Retinal pigment epithelial cell (primary cell): ENCODE data around the gene IMPG1.
A peak's percentile ranks its signal among the peaks of the same experiment; 100 is the strongest.

Source experiments
- DNase-seq: peaks from one replicate; pipeline ENCODE4 v3.0.0-alpha.2; 2010; ENCODE audit warnings: low read depth
- H3K4me3 ChIP-seq: 2 replicates; pipeline ENCODE4 v1.5.1; 2011; ENCODE audit warnings: mild to moderate bottlenecking, low read length, control low read depth, moderate library complexity
- TF ChIP-seq, protein P1 (sequence below): conservative IDR thresholded peaks from 2 replicates; pipeline ENCODE4 v1.5.1; 2011; ENCODE audit warnings: low read depth, low read length, control low read depth, inconsistent platforms

IMPG1 gene

DNA sequence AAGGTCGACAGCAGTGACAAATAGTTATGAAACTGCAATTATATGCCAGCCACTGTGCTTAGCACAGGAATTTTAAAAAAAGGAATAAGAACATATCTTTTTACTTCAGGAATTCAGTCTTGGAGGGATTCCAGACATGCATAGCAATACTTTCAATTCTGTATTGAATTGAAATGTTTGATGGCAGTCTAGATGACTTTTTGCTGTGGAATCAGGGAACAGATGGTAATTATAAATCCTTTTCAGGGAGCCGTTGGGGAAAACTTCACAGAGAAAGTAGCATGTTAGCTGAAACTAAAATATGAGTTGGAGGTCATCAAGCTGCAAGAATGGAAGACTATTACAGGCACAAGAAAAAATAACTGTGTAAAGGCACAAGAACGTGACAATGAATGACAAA lies 74.8 kb downstream of the IMPG1 start:
- no peak overlapping the region for H3K4me3 ChIP-seq
- TF ChIP-seq, protein P1, sequence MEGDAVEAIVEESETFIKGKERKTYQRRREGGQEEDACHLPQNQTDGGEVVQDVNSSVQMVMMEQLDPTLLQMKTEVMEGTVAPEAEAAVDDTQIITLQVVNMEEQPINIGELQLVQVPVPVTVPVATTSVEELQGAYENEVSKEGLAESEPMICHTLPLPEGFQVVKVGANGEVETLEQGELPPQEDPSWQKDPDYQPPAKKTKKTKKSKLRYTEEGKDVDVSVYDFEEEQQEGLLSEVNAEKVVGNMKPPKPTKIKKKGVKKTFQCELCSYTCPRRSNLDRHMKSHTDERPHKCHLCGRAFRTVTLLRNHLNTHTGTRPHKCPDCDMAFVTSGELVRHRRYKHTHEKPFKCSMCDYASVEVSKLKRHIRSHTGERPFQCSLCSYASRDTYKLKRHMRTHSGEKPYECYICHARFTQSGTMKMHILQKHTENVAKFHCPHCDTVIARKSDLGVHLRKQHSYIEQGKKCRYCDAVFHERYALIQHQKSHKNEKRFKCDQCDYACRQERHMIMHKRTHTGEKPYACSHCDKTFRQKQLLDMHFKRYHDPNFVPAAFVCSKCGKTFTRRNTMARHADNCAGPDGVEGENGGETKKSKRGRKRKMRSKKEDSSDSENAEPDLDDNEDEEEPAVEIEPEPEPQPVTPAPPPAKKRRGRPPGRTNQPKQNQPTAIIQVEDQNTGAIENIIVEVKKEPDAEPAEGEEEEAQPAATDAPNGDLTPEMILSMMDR = no peak
- peak; percentile 20 for DNase-seq

DNA sequence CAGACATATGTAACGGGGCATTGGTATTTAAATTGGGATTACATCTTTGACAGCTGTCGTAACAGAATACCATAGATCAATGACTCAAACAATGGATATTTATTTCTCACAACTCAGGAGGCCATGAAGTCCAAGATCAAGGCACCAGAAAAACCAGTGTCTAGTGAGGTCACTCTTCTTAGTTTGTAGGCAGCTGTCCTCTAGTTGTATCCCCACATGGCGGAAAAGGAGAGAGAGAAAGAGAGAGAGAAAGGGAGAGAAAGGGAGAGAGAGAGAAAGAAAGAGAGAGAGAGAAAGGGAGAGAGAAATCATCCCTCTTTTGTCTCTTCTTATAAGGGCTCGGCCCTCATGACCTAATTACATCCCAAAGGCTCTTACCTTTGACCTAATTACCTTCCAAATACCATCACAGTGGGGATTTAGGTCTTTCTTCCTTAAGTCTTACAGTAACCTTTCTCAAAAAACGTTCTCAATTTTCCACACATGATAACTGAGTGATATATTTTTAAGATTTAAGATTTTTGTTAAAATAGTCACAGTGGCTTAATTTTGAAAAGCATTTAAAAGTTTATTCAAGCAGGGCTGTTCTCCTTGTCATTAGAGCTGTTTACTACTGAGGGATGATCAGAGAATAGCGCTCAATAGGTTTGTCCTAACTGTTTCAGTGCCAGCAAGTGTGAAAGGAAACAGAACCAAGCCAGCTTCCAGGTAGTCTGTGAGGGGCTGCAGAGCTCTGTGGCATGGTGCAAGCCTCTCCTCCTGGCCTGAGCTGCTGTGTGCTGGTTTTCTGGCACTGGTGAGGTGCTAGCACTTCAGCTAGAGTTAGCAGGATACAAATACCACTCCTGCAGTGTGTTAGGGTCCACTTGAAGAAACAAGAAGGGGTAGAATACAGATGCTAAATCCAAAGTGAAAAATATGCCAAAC lies 79.0 kb downstream of the IMPG1 start:
- TF ChIP-seq, protein P1 = no peak
- no peak for DNase-seq

DNA sequence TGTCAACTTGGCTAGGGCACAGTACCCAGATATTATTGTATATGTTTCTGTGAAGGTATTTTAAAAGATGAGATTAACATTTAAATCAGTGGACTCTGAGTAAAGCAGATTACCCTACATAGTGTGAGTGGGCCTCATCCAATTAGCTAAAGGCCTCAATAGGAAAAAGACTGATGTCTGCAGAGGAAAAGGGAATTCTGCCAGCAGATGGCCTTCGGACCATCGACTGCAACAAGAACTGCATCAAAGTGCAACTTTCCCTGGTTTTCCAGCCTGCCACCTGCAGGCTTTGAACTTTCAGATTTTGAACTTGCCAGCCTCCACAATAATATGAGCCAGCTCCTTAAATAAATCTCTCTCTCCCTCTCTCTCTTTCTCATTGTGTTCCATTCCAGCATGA lies 80.5 kb downstream of the IMPG1 start:
- no peak for DNase-seq
- TF ChIP-seq, protein P1 = no peak
- no peak overlapping the region for H3K4me3 ChIP-seq

More for the DNA sequence above, 79.0 kb downstream of the IMPG1 start:
- no peak overlapping the region for H3K4me3 ChIP-seq

DNA sequence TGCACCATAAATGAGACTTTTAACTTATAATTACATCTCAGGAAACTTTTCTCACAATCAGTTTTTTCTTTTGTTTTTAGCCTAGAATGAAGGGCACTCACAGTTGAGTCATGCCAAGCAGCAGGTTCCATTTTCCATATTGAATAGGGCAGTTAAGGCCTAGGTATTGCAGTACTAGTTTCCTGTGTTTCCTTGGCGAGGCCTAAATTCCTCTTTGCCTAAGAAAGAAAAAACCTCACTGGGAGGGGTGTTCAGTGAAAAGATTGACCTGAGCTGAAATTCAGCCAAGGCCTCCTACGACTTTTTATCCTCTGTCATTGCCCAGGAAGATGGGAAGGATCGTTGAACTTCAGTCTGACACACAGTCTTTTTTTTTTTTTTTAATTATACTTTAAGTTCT lies 85.5 kb downstream of the IMPG1 start:
- DNase-seq = no peak
- no peak overlapping the region for H3K4me3 ChIP-seq
- TF ChIP-seq, protein P1 = no peak

DNA sequence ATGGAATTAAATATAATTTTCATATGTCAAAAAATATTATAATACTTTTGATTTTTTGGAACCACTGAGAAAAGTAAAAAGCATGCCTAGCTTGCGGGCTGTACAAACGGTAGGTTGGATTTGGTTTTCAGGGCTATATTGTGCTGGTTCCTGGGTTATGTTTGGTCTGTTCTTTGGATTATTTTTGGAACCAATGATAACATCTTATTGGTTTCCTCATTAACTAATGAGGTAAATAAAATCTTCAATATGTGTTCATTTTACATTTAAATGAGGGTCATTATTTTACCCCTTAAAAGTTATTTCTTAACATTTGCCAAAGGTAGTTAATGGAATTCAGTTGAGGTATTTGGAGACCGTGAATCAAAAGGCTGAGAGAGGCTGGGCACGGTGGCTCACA lies 96.6 kb downstream of the IMPG1 start:
- no peak overlapping the region for H3K4me3 ChIP-seq
- TF ChIP-seq, protein P1 = no peak
- DNase-seq = no peak

DNA sequence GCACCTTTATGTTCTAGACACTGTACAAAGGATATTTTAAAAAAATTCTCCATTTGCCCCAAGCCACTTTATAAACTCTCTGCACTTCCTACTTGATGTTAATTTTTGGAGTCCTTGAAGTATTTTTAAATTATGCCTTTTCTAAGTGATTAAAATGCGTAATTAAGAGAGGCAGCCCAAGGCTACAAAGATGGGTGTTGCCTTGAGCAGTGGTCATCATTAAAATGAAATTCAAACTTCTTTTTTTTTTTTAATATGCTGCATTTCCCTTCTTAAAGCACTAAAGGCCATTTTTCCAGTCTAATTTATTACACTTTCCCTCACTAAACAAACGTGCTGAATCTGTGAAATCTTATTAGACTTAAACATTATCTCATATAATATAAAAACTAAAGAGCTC lies 102.4 kb downstream of the IMPG1 start:
- H3K4me3 ChIP-seq = no peak overlapping the region
- TF ChIP-seq, protein P1 = no peak
- no peak for DNase-seq

DNA sequence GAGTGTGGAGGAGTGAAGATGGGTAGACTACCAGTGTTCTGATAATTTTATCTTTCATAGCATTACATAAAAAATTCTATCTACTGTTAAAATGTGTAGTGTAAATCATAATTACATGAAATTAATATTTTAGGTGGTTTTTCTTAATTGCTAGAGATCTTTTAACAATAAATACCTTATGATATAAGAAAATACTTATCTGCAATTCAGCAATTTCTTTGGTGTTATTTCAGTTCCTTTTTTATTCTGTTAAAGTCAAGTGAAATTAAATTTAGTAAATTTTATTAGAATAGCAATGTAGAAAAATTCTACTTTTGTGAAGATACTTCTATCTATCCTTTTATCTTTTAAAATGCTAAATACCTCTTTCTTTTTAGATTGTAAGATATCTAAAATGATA lies 104.3 kb downstream of the IMPG1 start:
- DNase-seq = no peak
- TF ChIP-seq, protein P1 = no peak
- no peak overlapping the region for H3K4me3 ChIP-seq
